ENCODE results near the gene IGFBP6.

IGFBP6 gene

GRCh38 chr12:53065975-53066931 lies 31.2 kb upstream of the IGFBP6 start:
- no CpG with 5 or more reads among the region's 24 CpGs for WGBS (ENCODE audit: insufficient coverage, insufficient read length)
- Histone ChIP-seq H3K27ac (ENCODE audit: low read length) (no peak overlapping the region), H3K36me3 (ENCODE audit: control insufficient read depth, insufficient read depth, low read length) (no peaks in the 10 kb centered on the region), H3K4me1 (ENCODE audit: control insufficient read depth, insufficient read depth, low read length) (peaks cover 6% of the 10 kb centered on the region), H3K27me3 (ENCODE audit: control insufficient read depth, insufficient read depth, low read length) (no peaks in the 10 kb centered on the region), H3K9me3 (ENCODE audit: control insufficient read depth, insufficient read depth, low read length) (no peaks in the 10 kb centered on the region), H3K4me3 (ENCODE audit: low read length) (no peak overlapping the region)
- DNase-seq (ENCODE audit: low read depth, low spot score), result no peak

GRCh38 chr12:53067074-53067992 lies 30.1 kb upstream of the IGFBP6 start:
- no peaks in the 10 kb centered on the region for H3K9me3 ChIP-seq (ENCODE audit: control insufficient read depth, insufficient read depth, low read length)
- H3K27me3 ChIP-seq (ENCODE audit: control insufficient read depth, insufficient read depth, low read length), result no peaks in the 10 kb centered on the region
- no peaks in the 10 kb centered on the region for H3K36me3 ChIP-seq (ENCODE audit: control insufficient read depth, insufficient read depth, low read length)
- no peak for DNase-seq (ENCODE audit: low read depth, low spot score)
- H3K4me3 ChIP-seq (ENCODE audit: low read length), result no peak overlapping the region
- peaks cover 5% of the 10 kb centered on the region for H3K4me1 ChIP-seq (ENCODE audit: control insufficient read depth, insufficient read depth, low read length)
- whole genome bisulfite sequencing (ENCODE audit: insufficient coverage, insufficient read length), result no CpG with 5 or more reads among the region's 7 CpGs
- H3K27ac ChIP-seq (ENCODE audit: low read length), result no peak overlapping the region

GRCh38 chr12:53067993-53068770 lies 29.3 kb upstream of the IGFBP6 start:
- Histone ChIP-seq H3K36me3 (ENCODE audit: control insufficient read depth, insufficient read depth, low read length) (no peaks in the 10 kb centered on the region), H3K4me1 (ENCODE audit: control insufficient read depth, insufficient read depth, low read length) (peaks cover 5% of the 10 kb centered on the region), H3K9me3 (ENCODE audit: control insufficient read depth, insufficient read depth, low read length) (no peaks in the 10 kb centered on the region), H3K4me3 (ENCODE audit: low read length) (no peak overlapping the region), H3K27ac (ENCODE audit: low read length) (no peak overlapping the region), H3K27me3 (ENCODE audit: control insufficient read depth, insufficient read depth, low read length) (no peaks in the 10 kb centered on the region)
- no peak for DNase-seq (ENCODE audit: low read depth, low spot score)
- WGBS (ENCODE audit: insufficient coverage, insufficient read length), result no CpG with 5 or more reads among the region's 13 CpGs

- peaks cover 5% of the 10 kb centered on the region for H3K4me1 ChIP-seq (ENCODE audit: control insufficient read depth, insufficient read depth, low read length)
- no peak overlapping the region for H3K4me3 ChIP-seq (ENCODE audit: low read length)
- H3K9me3 ChIP-seq (ENCODE audit: control insufficient read depth, insufficient read depth, low read length), result no peaks in the 10 kb centered on the region
- H3K36me3 ChIP-seq (ENCODE audit: control insufficient read depth, insufficient read depth, low read length), result no peaks in the 10 kb centered on the region
- no peak overlapping the region for H3K27ac ChIP-seq (ENCODE audit: low read length)
- DNase-seq (ENCODE audit: low read depth, low spot score), result no peak
- H3K27me3 ChIP-seq (ENCODE audit: control insufficient read depth, insufficient read depth, low read length), result no peaks in the 10 kb centered on the region
- WGBS (ENCODE audit: insufficient coverage, insufficient read length), result no CpG with 5 or more reads among the region's 15 CpGs
These were observed 28.5 kb upstream of the IGFBP6 start for GRCh38 chr12:53068811-53069585.

GRCh38 chr12:53069621-53070410 lies 27.7 kb upstream of the IGFBP6 start:
- Histone ChIP-seq H3K4me1 (ENCODE audit: control insufficient read depth, insufficient read depth, low read length) (peaks cover 5% of the 10 kb centered on the region), H3K27ac (ENCODE audit: low read length) (no peak overlapping the region), H3K27me3 (ENCODE audit: control insufficient read depth, insufficient read depth, low read length) (no peaks in the 10 kb centered on the region), H3K9me3 (ENCODE audit: control insufficient read depth, insufficient read depth, low read length) (no peaks in the 10 kb centered on the region), H3K36me3 (ENCODE audit: control insufficient read depth, insufficient read depth, low read length) (no peaks in the 10 kb centered on the region), H3K4me3 (ENCODE audit: low read length) (no peak overlapping the region)
- WGBS (ENCODE audit: insufficient coverage, insufficient read length), result no CpG with 5 or more reads among the region's 12 CpGs
- no peak for DNase-seq (ENCODE audit: low read depth, low spot score)

- Histone ChIP-seq H3K27ac (ENCODE audit: low read length) (no peak overlapping the region), H3K4me3 (ENCODE audit: low read length) (no peak overlapping the region), H3K36me3 (ENCODE audit: control insufficient read depth, insufficient read depth, low read length) (no peaks in the 10 kb centered on the region), H3K27me3 (ENCODE audit: control insufficient read depth, insufficient read depth, low read length) (no peaks in the 10 kb centered on the region), H3K9me3 (ENCODE audit: control insufficient read depth, insufficient read depth, low read length) (no peaks in the 10 kb centered on the region), H3K4me1 (ENCODE audit: control insufficient read depth, insufficient read depth, low read length) (peaks cover 5% of the 10 kb centered on the region)
- no CpG with 5 or more reads among the region's 7 CpGs for WGBS (ENCODE audit: insufficient coverage, insufficient read length)
- DNase-seq (ENCODE audit: low read depth, low spot score), result no peak
These were observed 26.5 kb upstream of the IGFBP6 start for GRCh38 chr12:53070877-53071492.

- H3K27me3 ChIP-seq (ENCODE audit: control insufficient read depth, insufficient read depth, low read length), result no peaks in the 10 kb centered on the region
- H3K9me3 ChIP-seq (ENCODE audit: control insufficient read depth, insufficient read depth, low read length), result no peaks in the 10 kb centered on the region
- no peaks in the 10 kb centered on the region for H3K36me3 ChIP-seq (ENCODE audit: control insufficient read depth, insufficient read depth, low read length)
- no peak for DNase-seq (ENCODE audit: low read depth, low spot score)
- H3K4me3 ChIP-seq (ENCODE audit: low read length), result no peak overlapping the region
- no peak overlapping the region for H3K27ac ChIP-seq (ENCODE audit: low read length)
- no CpG with 5 or more reads among the region's 11 CpGs for WGBS (ENCODE audit: insufficient coverage, insufficient read length)
- peaks cover 5% of the 10 kb centered on the region for H3K4me1 ChIP-seq (ENCODE audit: control insufficient read depth, insufficient read depth, low read length)
These were observed 25.6 kb upstream of the IGFBP6 start for GRCh38 chr12:53071591-53072551.

GRCh38 chr12:53073881-53074280 lies 23.6 kb upstream of the IGFBP6 start:
- Histone ChIP-seq H3K27me3 (ENCODE audit: control insufficient read depth, insufficient read depth, low read length) (no peaks in the 10 kb centered on the region), H3K9me3 (ENCODE audit: control insufficient read depth, insufficient read depth, low read length) (no peaks in the 10 kb centered on the region), H3K27ac (ENCODE audit: low read length) (no peak overlapping the region), H3K4me3 (ENCODE audit: low read length) (no peak overlapping the region), H3K36me3 (ENCODE audit: control insufficient read depth, insufficient read depth, low read length) (no peaks in the 10 kb centered on the region), H3K4me1 (ENCODE audit: control insufficient read depth, insufficient read depth, low read length) (peaks cover 5% of the 10 kb centered on the region)
- no CpG with 5 or more reads among the region's 6 CpGs for WGBS (ENCODE audit: insufficient coverage, insufficient read length)
- DNase-seq (ENCODE audit: low read depth, low spot score), result no peak

Measured in iPS DF 6.9 (cell line).